GM19351 (cell line): ENCODE results near the gene BCL2L13.

Source experiments
- ATAC-seq: cut with Tn5 transposase; IDR thresholded peaks from one replicate; pipeline ENCODE4 v1.9.1; 2021; ENCODE audit warnings: mild to moderate bottlenecking, moderate library complexity; ENCODE audit not compliant: unreplicated experiment

Gene BCL2L13, protein sequence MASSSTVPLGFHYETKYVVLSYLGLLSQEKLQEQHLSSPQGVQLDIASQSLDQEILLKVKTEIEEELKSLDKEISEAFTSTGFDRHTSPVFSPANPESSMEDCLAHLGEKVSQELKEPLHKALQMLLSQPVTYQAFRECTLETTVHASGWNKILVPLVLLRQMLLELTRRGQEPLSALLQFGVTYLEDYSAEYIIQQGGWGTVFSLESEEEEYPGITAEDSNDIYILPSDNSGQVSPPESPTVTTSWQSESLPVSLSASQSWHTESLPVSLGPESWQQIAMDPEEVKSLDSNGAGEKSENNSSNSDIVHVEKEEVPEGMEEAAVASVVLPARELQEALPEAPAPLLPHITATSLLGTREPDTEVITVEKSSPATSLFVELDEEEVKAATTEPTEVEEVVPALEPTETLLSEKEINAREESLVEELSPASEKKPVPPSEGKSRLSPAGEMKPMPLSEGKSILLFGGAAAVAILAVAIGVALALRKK

DNA sequence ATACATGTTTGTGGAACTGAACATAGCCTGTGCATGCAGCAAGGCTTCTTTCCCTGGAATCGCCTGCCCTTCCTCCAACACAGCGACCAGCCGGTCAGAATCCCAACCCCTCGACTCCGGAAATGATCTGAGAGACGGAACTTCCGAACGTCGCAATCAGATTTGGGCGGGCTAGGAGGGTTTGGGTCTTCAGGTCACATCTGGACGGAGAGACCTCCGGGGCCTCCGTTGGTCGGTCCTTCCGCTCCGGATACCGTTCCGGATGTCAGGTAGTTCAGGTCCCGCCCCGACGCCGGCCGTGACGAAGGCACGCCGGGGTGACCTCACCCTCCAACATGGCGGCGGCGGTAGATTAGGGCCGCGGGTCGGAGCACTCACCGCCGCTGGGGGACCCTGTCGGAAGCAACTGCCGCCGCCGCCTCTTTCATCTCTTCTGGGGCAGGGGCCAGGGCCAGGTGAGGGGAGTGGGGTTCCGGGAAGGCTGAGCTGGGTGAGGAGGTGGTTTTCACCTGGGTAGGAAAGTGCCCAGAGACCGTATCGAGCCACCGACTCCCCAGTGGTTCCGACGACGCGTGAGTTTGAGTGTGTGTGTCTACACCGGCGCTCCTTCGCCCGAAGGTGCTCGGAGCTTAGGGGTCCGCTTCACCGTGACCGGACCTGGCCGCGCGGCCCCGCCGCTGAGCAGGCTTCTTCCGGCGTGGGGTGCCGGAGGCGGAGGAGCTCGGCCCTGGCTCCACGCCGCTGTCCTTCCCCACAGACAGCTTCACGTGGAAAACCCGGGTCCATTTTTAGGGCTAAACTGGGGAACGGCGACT, at the start of gene BCL2L13:
TSS of gene BCL2L13 (plus strand) at position 326 of the 815 bp plus-strand sequence. CDS start 16,955 bp downstream, outside the sequence.
- peak; percentile 89 for ATAC-seq

DNA sequence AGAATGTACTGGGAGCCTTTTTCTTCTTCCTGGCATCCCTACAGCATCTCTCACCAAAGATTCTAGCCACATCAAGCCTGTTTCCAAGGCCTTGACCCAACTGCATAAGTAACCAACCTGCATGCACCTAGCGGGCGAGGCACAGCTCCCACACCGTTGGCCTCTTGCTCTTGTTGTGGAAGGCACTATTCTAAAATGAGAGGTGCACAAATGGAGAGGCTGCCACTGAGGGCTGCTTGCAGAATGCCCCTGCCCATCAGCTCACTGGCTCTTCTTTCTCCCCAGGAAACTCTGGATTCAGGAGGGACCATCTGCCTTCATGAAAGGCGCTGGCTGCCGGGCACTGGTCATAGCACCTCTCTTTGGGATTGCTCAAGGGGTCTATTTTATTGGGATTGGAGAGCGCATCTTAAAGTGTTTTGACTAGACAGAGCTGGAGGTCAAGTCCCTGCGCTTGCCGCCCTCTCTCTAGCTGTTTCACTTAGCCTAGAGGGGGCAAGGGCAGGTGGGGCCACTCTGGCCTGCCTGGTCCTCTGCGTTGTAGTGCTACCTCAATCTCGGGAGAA, 48.7 kb upstream of the BCL2L13 start:
- no peak for ATAC-seq

DNA sequence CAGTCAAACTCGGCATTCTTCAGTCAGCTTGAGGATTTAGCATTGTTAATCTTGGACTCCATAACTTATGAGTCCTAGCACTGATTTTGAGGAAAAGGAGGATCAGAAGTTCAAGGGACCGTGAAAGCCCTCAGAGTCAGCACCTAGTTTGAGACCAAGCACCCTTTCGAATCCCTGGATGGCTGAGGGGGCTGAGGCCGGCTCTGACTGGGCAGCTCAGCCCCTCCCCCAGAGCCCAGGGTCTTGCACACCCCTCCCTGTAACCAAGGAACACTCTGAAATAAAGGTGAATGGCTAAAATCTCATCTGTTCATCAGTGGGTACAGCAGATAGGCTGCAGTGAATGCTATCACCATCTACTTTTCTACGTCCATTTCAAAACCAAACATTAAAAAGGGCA, 48.0 kb upstream of the BCL2L13 start:
- no peak for ATAC-seq

DNA sequence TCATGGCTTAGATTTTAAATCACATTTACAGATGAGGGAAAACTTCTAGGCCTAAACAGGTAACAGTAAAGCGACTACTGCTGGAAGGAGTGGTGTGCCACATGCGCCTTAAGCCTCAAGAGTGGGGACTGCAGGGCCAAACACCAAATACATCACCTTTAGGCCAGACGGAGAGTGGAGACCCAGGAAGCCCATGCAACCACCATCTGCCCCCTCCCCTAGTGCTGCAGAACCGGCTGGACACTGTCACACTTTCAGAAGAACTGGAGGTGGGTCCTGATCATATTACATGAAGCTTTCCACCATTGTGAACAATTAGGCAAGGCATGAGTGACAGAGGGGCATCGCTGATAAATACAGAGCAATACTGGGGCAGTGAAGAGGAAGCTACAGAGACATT, 46.4 kb upstream of the BCL2L13 start:
- no peak for ATAC-seq

DNA sequence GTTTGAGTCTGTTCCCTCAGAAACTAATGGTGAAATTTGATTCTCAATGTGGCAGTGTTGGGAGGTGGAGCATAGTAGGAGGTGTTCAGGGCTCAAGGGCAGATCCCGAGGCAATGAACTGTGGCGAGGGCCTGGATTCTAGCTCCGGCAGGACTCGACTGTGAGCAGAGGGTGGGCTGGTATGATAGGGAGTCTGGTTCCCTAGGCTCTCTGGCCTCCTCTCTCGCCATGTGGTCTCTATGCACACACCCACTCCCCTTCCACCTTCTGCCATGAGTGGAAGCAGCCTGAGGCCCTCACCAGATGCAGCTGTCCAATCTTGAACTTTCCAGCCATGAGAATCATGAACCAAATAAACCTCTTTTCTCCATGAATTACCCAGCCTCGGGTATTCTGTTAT, 42.3 kb upstream of the BCL2L13 start:
- ATAC-seq: no peak

GRCh38 chr22:17597217-17597616, 41.3 kb upstream of the BCL2L13 start:
- ATAC-seq: no peak

DNA sequence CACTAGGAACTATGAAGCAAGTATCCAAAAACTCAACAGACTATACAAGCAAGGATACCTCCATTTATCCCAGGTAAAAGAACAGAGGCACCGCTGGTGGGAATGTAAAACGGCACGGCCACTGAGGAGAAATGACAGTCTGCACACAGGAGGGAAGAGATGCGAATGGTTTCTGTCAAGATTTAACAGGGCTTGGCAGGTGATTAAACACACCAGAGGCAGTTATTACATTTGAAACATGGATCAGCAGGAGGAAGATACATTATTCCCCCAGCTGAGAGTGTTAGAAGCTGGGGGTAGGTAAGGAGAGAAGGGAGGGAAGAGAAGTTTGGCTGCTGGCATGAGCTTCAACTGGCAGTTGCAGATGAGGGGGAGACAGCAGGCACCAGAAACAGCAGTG, 40.2 kb upstream of the BCL2L13 start:
- no peak for ATAC-seq

- no peak for ATAC-seq
Observed at GRCh38 chr22:17601031-17601430, 37.5 kb upstream of the BCL2L13 start.

- no peak for ATAC-seq
Observed at GRCh38 chr22:17603668-17604067, 34.9 kb upstream of the BCL2L13 start.

- ATAC-seq: no peak
Observed at GRCh38 chr22:17606496-17606895, 32.1 kb upstream of the BCL2L13 start.

- ATAC-seq: no peak
Observed at GRCh38 chr22:17607891-17608521, 30.6 kb upstream of the BCL2L13 start.

GRCh38 chr22:17612057-17612456, 26.5 kb upstream of the BCL2L13 start:
- no peak for ATAC-seq

DNA sequence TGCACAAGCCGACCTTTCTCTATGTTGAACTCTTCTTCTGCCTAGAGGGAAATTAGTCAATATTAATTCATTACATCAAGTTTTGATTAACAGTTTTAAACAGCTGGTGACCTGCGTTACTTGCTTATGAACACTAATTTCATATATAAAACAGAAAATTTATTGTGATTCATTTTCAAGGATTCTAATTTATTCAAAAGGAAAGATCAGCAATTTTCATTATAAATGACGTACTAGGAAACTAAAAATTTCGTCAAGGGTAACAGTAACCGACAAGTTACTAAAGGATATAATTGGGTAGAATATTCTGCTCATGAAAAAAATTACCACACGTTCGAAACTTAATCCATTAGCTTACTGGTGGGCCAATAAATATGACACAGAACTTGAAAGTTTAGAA, 25.3 kb upstream of the BCL2L13 start:
- no peak for ATAC-seq

DNA sequence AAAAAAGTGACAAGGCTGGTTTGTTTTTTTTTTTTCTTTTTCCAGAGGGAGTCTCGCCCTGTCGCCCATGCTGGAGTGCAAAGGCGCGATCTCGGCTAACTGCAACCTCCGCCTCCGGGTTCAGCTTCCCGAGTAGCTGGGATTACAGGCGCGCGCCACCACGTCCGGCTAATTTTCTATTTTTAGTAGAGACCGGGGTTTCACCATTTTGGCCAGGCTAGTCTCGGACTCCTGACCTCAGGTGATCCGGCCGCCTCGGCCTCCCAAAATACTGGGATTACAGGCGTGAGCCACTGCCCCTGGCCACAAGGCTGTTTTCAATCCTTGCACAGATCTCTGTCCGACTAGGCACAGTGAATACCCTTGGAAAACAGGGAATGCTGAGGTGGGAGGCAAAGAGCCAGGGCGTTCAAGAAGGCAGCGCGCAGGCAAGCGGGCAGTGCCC, 10.6 kb upstream of the BCL2L13 start:
- no peak for ATAC-seq

DNA sequence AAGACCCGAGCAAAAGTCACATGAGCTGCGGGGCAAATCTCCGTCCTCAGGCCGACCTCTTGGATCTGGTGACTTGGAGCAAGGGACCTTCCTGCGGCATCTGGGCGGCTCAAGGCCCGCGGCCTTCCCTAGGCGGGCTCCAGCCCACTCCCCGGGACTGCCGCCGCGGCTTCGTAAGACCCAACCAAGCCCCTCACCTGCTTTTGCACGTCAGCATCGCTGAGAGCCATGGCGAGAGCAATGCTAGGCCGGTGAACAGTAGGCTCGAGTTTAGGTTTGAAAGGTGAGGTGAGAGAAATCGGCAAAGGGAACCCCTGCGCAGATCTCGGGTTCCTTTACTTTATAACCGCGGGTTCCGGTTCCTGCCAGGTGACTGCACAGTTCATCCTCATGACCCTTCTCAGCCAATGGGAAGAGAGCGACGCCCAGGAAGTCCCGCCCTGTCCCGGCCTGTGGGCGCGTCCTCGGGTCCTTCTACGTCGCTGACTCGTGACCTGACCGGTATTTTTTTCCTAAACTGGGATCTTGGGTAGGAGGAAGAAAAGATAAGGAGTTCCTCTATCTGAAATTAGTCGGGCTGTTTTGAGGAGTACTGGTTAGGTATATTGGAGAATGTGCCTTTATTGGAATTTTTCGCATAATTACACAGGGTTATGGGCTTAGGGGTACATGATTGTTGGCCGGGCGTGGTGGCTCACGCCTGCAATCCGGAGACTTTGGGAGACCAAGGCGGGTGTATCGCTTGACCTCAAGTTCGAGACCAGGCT, 10.0 kb upstream of the BCL2L13 start, which contains the start of gene ATP6V1E1:
TSS of gene ATP6V1E1 (minus strand) at position 344 of the 767 bp plus-strand sequence. CDS start at position 230, 114 bp downstream.
- peak; percentile 99 for ATAC-seq

DNA sequence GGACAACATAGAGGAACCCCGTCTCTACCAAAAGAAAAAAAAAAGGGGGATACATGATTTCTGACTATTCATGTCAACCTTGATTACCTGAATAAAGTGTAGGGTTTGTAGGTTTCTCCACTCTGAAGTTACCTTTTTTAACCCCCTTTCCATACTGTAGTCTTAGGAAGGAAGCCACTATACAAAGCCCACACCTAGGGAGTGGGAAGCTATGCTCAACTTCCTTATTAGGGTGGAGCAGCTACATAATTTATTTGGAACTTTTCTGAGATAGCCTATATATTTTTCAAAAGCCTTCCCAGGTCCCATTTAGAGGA, 9.4 kb upstream of the BCL2L13 start:
- no peak for ATAC-seq

- no peak for ATAC-seq
Observed at GRCh38 chr22:17629641-17630040, 8.9 kb upstream of the BCL2L13 start.

DNA sequence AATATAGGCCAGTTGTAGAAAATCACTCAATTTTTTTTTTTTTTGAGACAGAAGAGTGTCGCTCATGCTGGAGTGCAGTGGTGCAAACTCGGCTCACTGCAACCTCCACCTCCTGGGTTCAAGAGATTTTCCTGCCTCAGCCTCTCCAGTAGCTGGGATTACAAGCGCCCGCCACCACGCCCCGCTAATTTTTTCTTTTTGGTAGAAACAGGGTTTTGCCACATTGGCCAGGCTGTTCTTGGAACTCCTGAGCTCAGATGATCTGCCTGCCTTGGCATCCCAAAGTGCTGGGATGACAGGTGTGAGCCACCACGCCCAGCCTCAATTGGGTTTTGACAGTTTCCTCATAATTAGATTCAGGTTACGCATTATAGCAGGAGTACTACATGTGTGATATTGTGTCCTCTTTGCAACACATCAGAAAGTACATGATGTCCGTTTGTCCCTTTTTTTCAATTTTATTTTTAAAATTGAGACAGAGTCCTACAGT, 7.4 kb upstream of the BCL2L13 start:
- no peak for ATAC-seq

- ATAC-seq: no peak
Observed at GRCh38 chr22:17633217-17633997, 5.2 kb upstream of the BCL2L13 start.

DNA sequence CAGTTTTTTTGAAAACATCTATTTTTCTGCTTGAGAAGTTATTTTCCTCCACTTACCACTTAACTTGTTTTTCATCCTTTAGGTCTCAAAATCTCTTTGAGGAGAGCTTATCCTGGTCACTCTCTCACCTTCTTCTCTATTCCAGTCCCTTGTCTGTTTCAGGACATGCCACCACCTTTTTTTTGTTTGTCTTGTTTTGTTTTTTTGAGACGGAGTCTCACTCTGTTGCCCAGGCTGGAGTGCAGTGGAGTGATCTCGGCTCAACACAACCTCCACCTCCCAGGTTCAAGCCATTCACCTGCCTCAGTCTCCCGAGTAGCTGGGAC, 4.6 kb upstream of the BCL2L13 start:
- no peak for ATAC-seq
